RWPE1 (cell line): Measurements from ENCODE around the gene RPP14.

Source experiments
- CTCF ChIA-PET: fragments of 350-600 bp; sonication (Branson Sonifier 250); formaldehyde crosslinking; extraction: SDS; loops from one replicate; lab custom pipeline; 2021; lab: Yijun Ruan, JAX
- POLR2A ChIA-PET: fragments of 400-600 bp; formaldehyde crosslinking; extraction: SDS; loops from one replicate; lab custom pipeline; 2020; ENCODE audit warnings: antibody characterized with exemption; ENCODE audit not compliant: low non-redundant PET; lab: Yijun Ruan, JAX
- DNase-seq: peaks from one replicate; pipeline ENCODE4 v3.0.0; 2012; ENCODE audit warnings: low spot score
- H3K27ac ChIP-seq: fragments of 450-650 bp; 2 replicates; pipeline ENCODE4 v1.5.1; 2017
- TF ChIP-seq, protein P1 (sequence below): fragments of 450-650 bp; conservative IDR thresholded peaks from 2 replicates; pipeline ENCODE4 v1.5.1; 2017; ENCODE audit warnings: low read depth, mild to moderate bottlenecking

The RPP14 gene

DNA sequence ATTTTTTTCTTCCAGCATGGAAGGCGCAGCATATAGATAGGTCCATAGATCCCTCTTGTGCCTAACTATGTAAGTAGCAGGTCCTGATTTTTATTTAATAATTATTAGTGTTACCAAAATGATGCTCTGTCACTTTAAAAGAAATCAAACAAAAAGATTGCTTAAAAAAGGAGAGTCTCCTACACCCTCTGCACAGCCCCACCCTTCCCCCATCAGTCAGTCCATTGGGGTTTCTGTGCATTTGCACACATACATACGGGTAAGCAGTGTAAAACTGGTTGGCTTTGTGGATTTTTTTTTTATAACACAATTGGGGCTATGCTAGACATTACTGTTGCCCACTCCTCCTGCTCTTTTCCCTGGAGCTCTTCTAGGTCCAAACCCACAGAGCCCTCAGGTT lies 7.0 kb upstream of the RPP14 start:
- ChIA-PET POLR2A (no interaction called here), CTCF (interaction anchor here (1.0 to 1.4 kb wide), 2 partner anchors 81 to 113 kb away, joined by 3 read pairs; no protein-coding TSS in a partner anchor)
- TF ChIP-seq, protein P1, sequence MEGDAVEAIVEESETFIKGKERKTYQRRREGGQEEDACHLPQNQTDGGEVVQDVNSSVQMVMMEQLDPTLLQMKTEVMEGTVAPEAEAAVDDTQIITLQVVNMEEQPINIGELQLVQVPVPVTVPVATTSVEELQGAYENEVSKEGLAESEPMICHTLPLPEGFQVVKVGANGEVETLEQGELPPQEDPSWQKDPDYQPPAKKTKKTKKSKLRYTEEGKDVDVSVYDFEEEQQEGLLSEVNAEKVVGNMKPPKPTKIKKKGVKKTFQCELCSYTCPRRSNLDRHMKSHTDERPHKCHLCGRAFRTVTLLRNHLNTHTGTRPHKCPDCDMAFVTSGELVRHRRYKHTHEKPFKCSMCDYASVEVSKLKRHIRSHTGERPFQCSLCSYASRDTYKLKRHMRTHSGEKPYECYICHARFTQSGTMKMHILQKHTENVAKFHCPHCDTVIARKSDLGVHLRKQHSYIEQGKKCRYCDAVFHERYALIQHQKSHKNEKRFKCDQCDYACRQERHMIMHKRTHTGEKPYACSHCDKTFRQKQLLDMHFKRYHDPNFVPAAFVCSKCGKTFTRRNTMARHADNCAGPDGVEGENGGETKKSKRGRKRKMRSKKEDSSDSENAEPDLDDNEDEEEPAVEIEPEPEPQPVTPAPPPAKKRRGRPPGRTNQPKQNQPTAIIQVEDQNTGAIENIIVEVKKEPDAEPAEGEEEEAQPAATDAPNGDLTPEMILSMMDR, result no peak
- H3K27ac ChIP-seq, result no peak overlapping the region
- DNase-seq, result no peak

DNA sequence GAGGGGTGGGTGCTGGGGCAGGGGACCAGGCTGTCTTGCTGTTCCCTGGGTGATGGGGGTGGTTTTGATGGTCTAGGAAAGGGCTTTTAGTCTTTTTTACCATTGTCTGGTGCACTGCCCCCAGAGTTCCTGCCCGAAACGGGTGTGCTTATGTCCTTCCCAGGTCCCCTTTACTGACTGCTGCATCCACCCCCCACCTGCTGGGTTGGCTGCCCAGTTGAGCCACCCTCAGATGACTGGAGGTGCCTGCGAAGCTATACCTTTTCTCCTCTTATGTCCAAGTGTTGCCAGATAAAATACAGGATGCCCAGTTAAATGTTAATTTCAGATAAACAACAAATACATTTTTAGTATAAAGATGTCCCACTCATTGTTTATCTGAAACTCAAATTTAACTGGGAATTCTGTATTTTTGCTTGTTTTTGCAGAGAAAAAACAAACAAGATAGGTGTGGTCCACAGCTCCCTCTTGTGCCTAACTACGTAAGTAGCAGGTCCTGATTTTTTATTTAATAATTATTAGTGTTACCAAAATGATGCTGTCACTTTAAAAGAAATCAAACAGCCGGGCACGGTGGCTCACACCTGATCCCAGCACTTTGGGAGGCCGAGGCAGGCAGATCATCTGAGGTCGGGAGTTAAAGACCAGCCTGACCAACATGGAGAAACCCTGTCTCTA lies 6.1 kb upstream of the RPP14 start:
- no peak overlapping the region for H3K27ac ChIP-seq
- ChIA-PET CTCF (interaction anchor here (0.6 to 3.0 kb wide), 5 partner anchors 60 to 158 kb away, joined by 3 to 21 read pairs (median 4); no protein-coding TSS in a partner anchor), POLR2A (no interaction called here)
- TF ChIP-seq, protein P1, result peak; percentile 77
- DNase-seq, result peak; percentile 13

DNA sequence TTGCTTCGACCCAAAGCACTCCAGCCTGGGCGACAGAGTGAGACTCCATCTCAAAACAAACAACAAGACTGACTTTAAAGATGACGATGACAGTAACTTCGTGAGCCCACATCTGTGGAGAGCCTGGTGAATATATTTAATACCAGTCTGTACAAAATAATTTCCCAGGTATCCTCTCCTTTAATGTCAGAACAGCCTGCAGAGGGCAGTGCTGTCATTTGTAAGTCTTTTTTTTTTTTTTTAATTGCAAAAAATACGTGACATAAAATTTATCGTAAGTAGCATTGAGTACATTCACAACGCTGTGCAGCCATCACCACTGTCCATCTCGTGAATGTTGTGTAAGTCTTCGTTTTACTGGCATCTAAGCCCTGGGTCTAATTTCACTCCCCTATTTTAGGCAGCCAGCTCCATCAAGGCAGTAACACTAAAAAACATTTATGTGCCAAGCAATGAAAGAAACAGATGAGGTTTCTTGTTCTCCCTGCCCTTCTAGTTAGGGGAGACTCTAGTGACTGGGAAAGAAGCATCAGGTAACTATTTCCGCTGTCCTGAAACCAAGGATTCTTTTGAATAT lies 1.7 kb downstream of the RPP14 start:
- ChIA-PET POLR2A (no interaction called here), CTCF (interaction anchor here (0.6 to 2.5 kb wide), 7 partner anchors 87 to 148 kb away, joined by 3 to 8 read pairs (median 5); no protein-coding TSS in a partner anchor)
- TF ChIP-seq, protein P1, result peak; percentile 68
- H3K27ac ChIP-seq, result peak overlapping the region; percentile 94
- peak; percentile 26 for DNase-seq

DNA sequence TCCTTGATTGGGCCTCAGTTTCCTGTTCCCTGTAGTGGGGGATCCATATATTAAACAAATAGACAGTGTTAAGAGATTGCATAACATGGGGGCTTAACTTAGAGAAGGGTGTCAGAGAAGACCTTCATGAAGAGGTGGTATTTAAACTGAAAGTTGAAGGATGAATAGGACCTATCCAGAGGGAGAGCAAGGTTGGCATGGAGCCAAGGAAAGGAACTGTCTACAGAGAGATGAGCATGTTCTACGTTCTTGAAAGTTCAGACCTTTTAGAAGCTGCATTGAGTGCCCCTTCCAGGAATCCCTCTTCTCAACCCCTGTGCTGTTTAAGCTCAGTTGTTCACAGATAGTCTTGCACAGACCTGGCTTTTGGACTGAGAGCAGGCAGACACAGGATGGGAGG lies 2.7 kb downstream of the RPP14 start:
- CTCF ChIA-PET, result no interaction called here
- TF ChIP-seq, protein P1, result no peak
- POLR2A ChIA-PET, result no interaction called here
- no peak overlapping the region for H3K27ac ChIP-seq
- no peak for DNase-seq

DNA sequence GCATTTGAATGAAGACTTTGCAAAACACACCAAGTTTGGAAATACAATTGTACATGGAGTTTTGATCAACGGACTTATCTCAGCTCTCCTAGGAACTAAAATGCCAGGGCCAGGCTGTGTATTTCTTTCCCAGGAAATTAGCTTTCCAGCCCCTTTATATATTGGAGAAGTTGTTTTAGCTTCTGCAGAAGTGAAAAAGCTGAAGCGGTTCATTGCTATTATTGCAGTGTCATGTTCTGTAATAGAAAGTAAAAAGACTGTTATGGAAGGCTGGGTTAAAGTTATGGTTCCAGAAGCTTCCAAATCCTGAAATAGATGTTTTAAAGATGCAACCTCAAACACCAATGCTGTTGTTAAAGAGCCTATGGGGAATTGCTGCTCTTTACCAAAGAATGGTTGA lies 11.8 kb downstream of the RPP14 start:
- DNase-seq, result no peak
- TF ChIP-seq, protein P1, result no peak
- POLR2A ChIA-PET, result no interaction called here
- H3K27ac ChIP-seq, result no peak overlapping the region
- CTCF ChIA-PET, result interaction anchor here (1.4 kb wide), 1 partner anchor 11 kb away, joined by 3 read pairs; the partner anchor contains the start of genes HTD2 and RPP14

DNA sequence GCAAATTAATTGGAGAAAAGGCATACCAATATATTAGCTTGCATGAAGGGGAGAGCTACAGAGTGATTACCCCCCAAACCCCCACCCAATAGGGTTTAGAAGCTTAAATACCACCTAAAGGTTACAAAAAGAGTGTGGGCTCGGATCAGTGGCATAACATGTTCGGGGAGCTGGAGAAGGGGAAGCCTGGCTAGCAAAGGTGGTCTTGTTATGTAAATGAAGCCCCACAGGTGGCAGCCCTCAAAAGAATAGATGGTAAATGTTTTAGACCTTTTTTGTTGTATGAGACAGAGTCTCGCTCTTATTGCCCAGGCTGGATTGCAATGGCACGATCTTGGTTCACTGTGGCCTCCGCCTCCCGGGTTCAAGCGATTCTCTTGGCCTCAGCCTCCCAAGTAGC lies 15.7 kb downstream of the RPP14 start:
- ChIA-PET CTCF (interaction anchor here (0.7 kb wide), 1 partner anchor 49 kb away, joined by 3 read pairs; no protein-coding TSS in a partner anchor), POLR2A (no interaction called here)
- H3K27ac ChIP-seq, result no peak overlapping the region
- DNase-seq, result no peak
- TF ChIP-seq, protein P1, result no peak
